CD4-positive, CD25-positive, alpha-beta regulatory T cell (primary cell): ENCODE measurements around the gene FYN. TPM values are rescaled to one million over a fixed set of nuclear protein-coding genes. Genes with fewer than 3 reads are reported as not detected.

ENCODE experiments used
- ATAC-seq, 2 donors: fragments of 150-1000 bp; cut with Tn5 transposase; one replicate each; pipeline ENCODE4 v1.10.0; 2021; ENCODE audit warnings: low read depth in 2 of 2, moderate number of reproducible peaks in 2 of 2, moderate library complexity in 1 of 2
- DNase-seq, 3 donors: peaks; one replicate each; pipeline versions ENCODE4 v3.0.0 to v3.0.0-alpha.2; 2012 to 2022; ENCODE audit warnings: mixed read lengths in 1 of 3
- H3K27ac ChIP-seq: one replicate; pipeline ENCODE4 v1.7.0; 2013; ENCODE audit warnings: mild to moderate bottlenecking, low read length; ENCODE audit not compliant: insufficient read depth, poor library complexity, severe bottlenecking
- H3K27me3 ChIP-seq: one replicate; pipeline ENCODE4 v1.7.0; 2013; ENCODE audit warnings: low read length; ENCODE audit not compliant: control insufficient read depth, insufficient read depth
- H3K36me3 ChIP-seq: one replicate; pipeline ENCODE4 v1.7.0; 2013; ENCODE audit warnings: mild to moderate bottlenecking, low read length, moderate library complexity; ENCODE audit not compliant: control insufficient read depth, insufficient read depth
- H3K4me1 ChIP-seq: 2 replicates; pipeline ENCODE4 v1.7.0; 2013; ENCODE audit warnings: mild to moderate bottlenecking, low read length; ENCODE audit not compliant: insufficient read depth, control insufficient read depth, poor library complexity, severe bottlenecking
- H3K4me3 ChIP-seq: one replicate; pipeline ENCODE4 v1.7.0; 2013; ENCODE audit warnings: low read depth, mild to moderate bottlenecking, low read length, moderate library complexity
- H3K9me3 ChIP-seq, 2 experiments: 1 replicate in 1 of 2; 2 replicates in 1 of 2; pipeline ENCODE4 v1.7.0; 2013; ENCODE audit warnings: low read length in 2 of 2, mild to moderate bottlenecking in 1 of 2, moderate library complexity in 1 of 2; ENCODE audit not compliant: control insufficient read depth in 2 of 2
- H3K27ac Mint-ChIP-seq, 3 donors: one replicate each; pipeline ENCODE4 v1.8.0; 2020 to 2022; ENCODE audit warnings: mild to moderate bottlenecking in 3 of 3, mixed read lengths in 3 of 3, moderate library complexity in 2 of 3
- H3K27me3 Mint-ChIP-seq: one replicate; pipeline ENCODE4 v1.8.0; 2022; ENCODE audit warnings: mild to moderate bottlenecking, mixed read lengths
- H3K36me3 Mint-ChIP-seq: one replicate; pipeline ENCODE4 v1.8.0; 2020; ENCODE audit warnings: mixed read lengths
- H3K4me1 Mint-ChIP-seq, 4 donors: one replicate each; pipeline ENCODE4 v1.8.0; 2020 to 2022; ENCODE audit warnings: mixed read lengths in 4 of 4, mild to moderate bottlenecking in 1 of 4
- H3K4me3 Mint-ChIP-seq, 4 donors: one replicate each; pipeline ENCODE4 v1.8.0; 2020 to 2022; ENCODE audit warnings: mild to moderate bottlenecking in 4 of 4, mixed read lengths in 4 of 4, moderate library complexity in 3 of 4
- H3K9me3 Mint-ChIP-seq, 7 donors: one replicate each; pipeline ENCODE4 v1.8.0; 2020 to 2022; ENCODE audit warnings: mixed read lengths in 7 of 7, mild to moderate bottlenecking in 3 of 7, moderate library complexity in 2 of 7
- polyA plus RNA-seq, 4 donors: library from polyadenylated mRNA; unstranded; fragments of 300-500 nt; fragmentation: Illumina TruSeq; gene quantifications; one replicate each; pipeline ENCODE4 v1.2.3, GENCODE V29; 2021
- total RNA-seq: library from RNA; stranded (reverse); gene quantifications from one replicate; pipeline ENCODE4 v1.2.3, GENCODE V29; 2022

FYN gene
- total and polyA plus RNA-seq, 5 donors from 2014 or later, result 267 to 592 (median 295) TPM

GRCh38 chr6:111843347-111844147 lies 29.7 kb downstream of the FYN start:
- H3K27me3 Mint-ChIP-seq, result no peaks in the 10 kb centered on the region
- no peaks in the 10 kb centered on the region for H3K9me3 ChIP-seq
- peak overlapping the region; percentile 72 for H3K4me3 ChIP-seq
- no peaks in the 10 kb centered on the region for H3K27me3 ChIP-seq
- H3K4me1 ChIP-seq, result peaks cover 94% of the 10 kb centered on the region
- peaks cover 6% of the 10 kb centered on the region for H3K36me3 Mint-ChIP-seq
- peak; percentile 81 to 89 for ATAC-seq
- H3K36me3 ChIP-seq, result peaks cover 9% of the 10 kb centered on the region
- H3K4me3 Mint-ChIP-seq, result no peak overlapping the region
- H3K27ac ChIP-seq, result peak overlapping the region; percentile 86
- H3K9me3 Mint-ChIP-seq, result no peaks in the 10 kb centered on the region
- no peak overlapping the region for H3K27ac Mint-ChIP-seq
- H3K4me1 Mint-ChIP-seq, result peaks cover 0 to 57% (median 44%) of the 10 kb centered on the region in 4 donors
- DNase-seq, result peak; percentile 56 to 87 (median 73)

- Histone ChIP-seq H3K27me3 (no peaks in the 10 kb centered on the region), H3K4me3 (peak overlapping the region; percentile 72), H3K36me3 (peaks cover 9% of the 10 kb centered on the region), H3K27ac (peak overlapping the region; percentile 86), H3K9me3 (no peaks in the 10 kb centered on the region), H3K4me1 (peaks cover 100% of the 10 kb centered on the region)
- DNase-seq, result no peak
- Mint-ChIP-seq H3K4me3 (no peak overlapping the region), H3K27ac (no peak overlapping the region), H3K4me1 (peaks cover 0 to 56% (median 47%) of the 10 kb centered on the region in 4 donors), H3K36me3 (peaks cover 6% of the 10 kb centered on the region), H3K27me3 (no peaks in the 10 kb centered on the region), H3K9me3 (no peaks in the 10 kb centered on the region)
- no peak for ATAC-seq
Measured at GRCh38 chr6:111842891-111843290, 30.4 kb downstream of the FYN start.

- H3K4me1 ChIP-seq, result peaks cover 100% of the 10 kb centered on the region
- H3K4me1 Mint-ChIP-seq, result peaks cover 0 to 56% (median 47%) of the 10 kb centered on the region in 4 donors
- ATAC-seq (no peak), DNase-seq (no peak)
- no peaks in the 10 kb centered on the region for H3K27me3 Mint-ChIP-seq
- H3K36me3 ChIP-seq, result peaks cover 9% of the 10 kb centered on the region
- H3K36me3 Mint-ChIP-seq, result peaks cover 6% of the 10 kb centered on the region
- H3K9me3 Mint-ChIP-seq, result no peaks in the 10 kb centered on the region
- peak overlapping the region; percentile 72 for H3K4me3 ChIP-seq
- H3K4me3 Mint-ChIP-seq, result no peak overlapping the region
- no peaks in the 10 kb centered on the region for H3K9me3 ChIP-seq
- peak overlapping the region; percentile 86 for H3K27ac ChIP-seq
- no peak overlapping the region for H3K27ac Mint-ChIP-seq
- H3K27me3 ChIP-seq, result no peaks in the 10 kb centered on the region
Measured at GRCh38 chr6:111842271-111842822, 30.9 kb downstream of the FYN start.

- H3K27me3 Mint-ChIP-seq, result no peaks in the 10 kb centered on the region
- ATAC-seq (no peak), DNase-seq (peak in 2 of 3 donors; percentile 55 to 80)
- no peak overlapping the region for H3K27ac Mint-ChIP-seq
- no peak overlapping the region for H3K4me3 Mint-ChIP-seq
- Histone ChIP-seq H3K9me3 (no peaks in the 10 kb centered on the region), H3K27me3 (no peaks in the 10 kb centered on the region), H3K27ac (peak overlapping the region; percentile 86), H3K4me1 (peaks cover 100% of the 10 kb centered on the region), H3K36me3 (peaks cover 9% of the 10 kb centered on the region), H3K4me3 (peak overlapping the region; percentile 72)
- H3K4me1 Mint-ChIP-seq, result peaks cover 0 to 58% (median 48%) of the 10 kb centered on the region in 4 donors
- H3K36me3 Mint-ChIP-seq, result peaks cover 6% of the 10 kb centered on the region
- H3K9me3 Mint-ChIP-seq, result no peaks in the 10 kb centered on the region
Measured at GRCh38 chr6:111841822-111842221, 31.4 kb downstream of the FYN start.

GRCh38 chr6:111840803-111841202 lies 32.4 kb downstream of the FYN start:
- peak overlapping the region; percentile 86 for H3K27ac ChIP-seq
- peaks cover 1% of the 10 kb centered on the region for H3K36me3 Mint-ChIP-seq
- no peaks in the 10 kb centered on the region for H3K27me3 Mint-ChIP-seq
- no peak for DNase-seq
- no peaks in the 10 kb centered on the region for H3K27me3 ChIP-seq
- ATAC-seq, result no peak
- H3K27ac Mint-ChIP-seq, result peak overlapping the region in 1 of 3 donors; percentile 96
- H3K9me3 Mint-ChIP-seq, result no peaks in the 10 kb centered on the region
- H3K4me1 ChIP-seq, result peaks cover 100% of the 10 kb centered on the region
- no peaks in the 10 kb centered on the region for H3K9me3 ChIP-seq
- H3K4me3 Mint-ChIP-seq, result peak overlapping the region in 2 of 4 donors; percentile 24 to 47
- H3K4me3 ChIP-seq, result peak overlapping the region; percentile 72
- H3K36me3 ChIP-seq, result peaks cover 6% of the 10 kb centered on the region
- peaks cover 8 to 55% (median 41%) of the 10 kb centered on the region in 4 donors for H3K4me1 Mint-ChIP-seq

- Mint-ChIP-seq H3K36me3 (peaks cover 5% of the 10 kb centered on the region), H3K4me1 (peaks cover 24 to 59% (median 38%) of the 10 kb centered on the region in 4 donors), H3K27ac (peak overlapping the region in 2 of 3 donors; percentile 88 to 96), H3K9me3 (no peaks in the 10 kb centered on the region), H3K27me3 (no peaks in the 10 kb centered on the region), H3K4me3 (peak overlapping the region; percentile 48 to 72 (median 69))
- no peaks in the 10 kb centered on the region for H3K36me3 ChIP-seq
- peaks cover 92% of the 10 kb centered on the region for H3K4me1 ChIP-seq
- no peaks in the 10 kb centered on the region for H3K9me3 ChIP-seq
- DNase-seq, result peak in 1 of 3 donors; percentile 74
- peak overlapping the region; percentile 86 for H3K27ac ChIP-seq
- H3K4me3 ChIP-seq, result peak overlapping the region; percentile 66
- H3K27me3 ChIP-seq, result no peaks in the 10 kb centered on the region
- peak in 1 of 2 donors; percentile 3 for ATAC-seq
Measured at GRCh38 chr6:111838749-111839484, 34.3 kb downstream of the FYN start.

GRCh38 chr6:111837641-111838500 lies 35.4 kb downstream of the FYN start:
- Mint-ChIP-seq H3K27ac (peak overlapping the region in 2 of 3 donors; percentile 93 to 96), H3K36me3 (peaks cover 5% of the 10 kb centered on the region), H3K4me1 (peaks cover 34 to 69% (median 48%) of the 10 kb centered on the region in 4 donors)

More at GRCh38 chr6:111837641-111838500, 35.4 kb downstream of the FYN start:
- no peaks in the 10 kb centered on the region for H3K27me3 Mint-ChIP-seq
- Histone ChIP-seq H3K4me3 (peak overlapping the region; percentile 66), H3K27ac (peak overlapping the region; percentile 86), H3K36me3 (no peaks in the 10 kb centered on the region), H3K9me3 (no peaks in the 10 kb centered on the region), H3K4me1 (peaks cover 92% of the 10 kb centered on the region), H3K27me3 (no peaks in the 10 kb centered on the region)
- no peaks in the 10 kb centered on the region for H3K9me3 Mint-ChIP-seq
- peak; percentile 67 to 71 for ATAC-seq
- DNase-seq, result peak in 2 of 3 donors; percentile 54 to 79
- H3K4me3 Mint-ChIP-seq, result peak overlapping the region; percentile 67 to 72 (median 69)
